ENCODE results near the gene LHPP. TPM values are rescaled to one million over a fixed set of nuclear protein-coding genes. Genes with fewer than 3 reads are reported as not detected.

The LHPP gene
- total and polyA plus RNA-seq, 2 experiments from 2014 or later, result 27.4 to 40.2 TPM

DNA sequence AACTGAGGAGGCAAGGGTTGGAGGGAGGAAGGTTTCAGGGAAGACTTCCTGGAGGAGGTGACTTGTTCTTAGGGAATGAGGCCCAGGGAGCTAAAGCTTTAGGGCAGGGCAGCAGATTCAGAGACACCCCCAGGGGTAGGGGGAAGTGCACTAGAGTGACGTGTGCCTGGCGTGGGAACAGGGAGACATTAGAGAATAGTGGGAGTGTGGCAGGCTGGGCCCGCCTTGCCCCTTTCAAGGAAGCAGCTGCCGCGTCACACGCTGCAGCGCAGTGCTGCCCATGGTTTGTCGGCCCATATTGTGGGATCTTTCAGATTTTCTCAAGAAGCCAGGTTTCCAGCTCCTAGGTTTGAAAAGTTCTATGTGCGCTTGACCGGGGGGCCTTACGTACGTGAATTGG is 139.4 kb downstream of the LHPP start:
- Histone ChIP-seq H2AFZ (no peak overlapping the region), H3F3A (replicated peaks; ENCODE audit: low read depth) (no peaks in the 10 kb centered on the region)

DNA sequence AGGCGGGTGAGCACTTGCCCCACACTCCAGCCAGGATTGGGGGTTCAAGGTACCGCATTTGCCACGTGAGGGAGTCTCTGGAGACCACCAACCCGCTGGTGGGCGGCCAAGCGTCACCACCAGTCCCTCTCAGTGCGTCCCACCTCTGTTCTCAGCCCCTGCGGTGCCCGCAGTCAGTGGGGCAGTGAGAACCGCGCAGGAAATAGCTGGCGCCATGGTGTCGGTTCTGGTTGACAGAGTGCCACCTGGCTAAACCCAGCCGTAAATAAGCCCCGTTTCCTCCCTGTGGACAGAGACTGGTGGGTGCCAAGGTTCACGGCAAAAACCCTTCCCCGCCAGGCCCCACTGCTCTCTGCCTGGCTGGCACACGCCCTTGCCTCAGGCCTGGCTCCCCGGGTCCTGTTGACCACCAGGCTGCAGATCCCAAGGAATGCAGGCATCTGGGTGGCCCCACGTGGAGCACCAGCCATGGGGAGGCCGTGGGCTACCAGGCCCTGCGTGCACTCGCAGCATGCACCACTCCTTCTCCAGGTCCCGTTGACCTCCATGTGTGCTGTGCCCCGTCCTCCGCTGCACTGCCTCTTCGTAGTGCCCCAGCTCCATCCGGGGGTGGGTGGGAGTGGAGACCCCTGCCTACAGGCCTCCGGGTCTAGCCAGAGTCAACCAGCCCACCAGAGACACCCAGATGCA is 140.0 kb downstream of the LHPP start:
- Histone ChIP-seq H3K27me3 (ENCODE audit: insufficient read depth) (no peaks in the 10 kb centered on the region), H3K4me1 (ENCODE audit: insufficient read depth) (no peaks in the 10 kb centered on the region), H3F3A (replicated peaks; ENCODE audit: low read depth) (no peaks in the 10 kb centered on the region), H3K4me3 (no peak overlapping the region), H3K4me2 (no peak overlapping the region), H2AFZ (no peak overlapping the region), H4K20me1 (replicated peaks; ENCODE audit: insufficient read depth) (no peaks in the 10 kb centered on the region; the same call in 1 of the 2 replicates), H3K36me3 (ENCODE audit: insufficient read depth) (no peaks in the 10 kb centered on the region), H3K27ac (ENCODE audit: low read depth) (no peak overlapping the region), H3K9me2 (ENCODE audit: insufficient read depth) (no peaks in the 10 kb centered on the region), H3K79me2 (replicated peaks; ENCODE audit: insufficient read depth) (no peaks in the 10 kb centered on the region)
- Mint-ChIP-seq H3K9me3 (no peaks in the 10 kb centered on the region), H3K4me3 (no peak overlapping the region), H3K4me1 (no peaks in the 10 kb centered on the region), H3K36me3 (ENCODE audit: low read depth) (no peaks in the 10 kb centered on the region), H3K27ac (no peak overlapping the region), H3K27me3 (ENCODE audit: insufficient read depth, low read depth, poor library complexity) (peaks cover 9% of the 10 kb centered on the region)
- TF ChIP-seq CREB1 (CRISPR knock-in tag; IDR thresholded peaks at IDR 0.05; ENCODE audit: low read depth), result no peak
- TF ChIP-seq, protein P1, sequence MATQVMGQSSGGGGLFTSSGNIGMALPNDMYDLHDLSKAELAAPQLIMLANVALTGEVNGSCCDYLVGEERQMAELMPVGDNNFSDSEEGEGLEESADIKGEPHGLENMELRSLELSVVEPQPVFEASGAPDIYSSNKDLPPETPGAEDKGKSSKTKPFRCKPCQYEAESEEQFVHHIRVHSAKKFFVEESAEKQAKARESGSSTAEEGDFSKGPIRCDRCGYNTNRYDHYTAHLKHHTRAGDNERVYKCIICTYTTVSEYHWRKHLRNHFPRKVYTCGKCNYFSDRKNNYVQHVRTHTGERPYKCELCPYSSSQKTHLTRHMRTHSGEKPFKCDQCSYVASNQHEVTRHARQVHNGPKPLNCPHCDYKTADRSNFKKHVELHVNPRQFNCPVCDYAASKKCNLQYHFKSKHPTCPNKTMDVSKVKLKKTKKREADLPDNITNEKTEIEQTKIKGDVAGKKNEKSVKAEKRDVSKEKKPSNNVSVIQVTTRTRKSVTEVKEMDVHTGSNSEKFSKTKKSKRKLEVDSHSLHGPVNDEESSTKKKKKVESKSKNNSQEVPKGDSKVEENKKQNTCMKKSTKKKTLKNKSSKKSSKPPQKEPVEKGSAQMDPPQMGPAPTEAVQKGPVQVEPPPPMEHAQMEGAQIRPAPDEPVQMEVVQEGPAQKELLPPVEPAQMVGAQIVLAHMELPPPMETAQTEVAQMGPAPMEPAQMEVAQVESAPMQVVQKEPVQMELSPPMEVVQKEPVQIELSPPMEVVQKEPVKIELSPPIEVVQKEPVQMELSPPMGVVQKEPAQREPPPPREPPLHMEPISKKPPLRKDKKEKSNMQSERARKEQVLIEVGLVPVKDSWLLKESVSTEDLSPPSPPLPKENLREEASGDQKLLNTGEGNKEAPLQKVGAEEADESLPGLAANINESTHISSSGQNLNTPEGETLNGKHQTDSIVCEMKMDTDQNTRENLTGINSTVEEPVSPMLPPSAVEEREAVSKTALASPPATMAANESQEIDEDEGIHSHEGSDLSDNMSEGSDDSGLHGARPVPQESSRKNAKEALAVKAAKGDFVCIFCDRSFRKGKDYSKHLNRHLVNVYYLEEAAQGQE (IDR thresholded peaks at IDR 0.05; ENCODE audit: unreplicated experiment), result no peak
- DNase-seq (ENCODE audit: low spot score) (no peak), ATAC-seq (no peak)

More for the DNA sequence above, 139.4 kb downstream of the LHPP start:
- Mint-ChIP-seq H3K9me3 (no peaks in the 10 kb centered on the region), H3K4me1 (no peaks in the 10 kb centered on the region), H3K27ac (0 out of 2 replicates have a peak overlapping the region, but pooled peaks have one; percentile 11), H3K36me3 (ENCODE audit: low read depth) (no peaks in the 10 kb centered on the region), H3K27me3 (ENCODE audit: insufficient read depth, low read depth, poor library complexity) (peaks cover 9% of the 10 kb centered on the region), H3K4me3 (no peak overlapping the region)
- Histone ChIP-seq H3K9me2 (ENCODE audit: insufficient read depth) (no peaks in the 10 kb centered on the region), H3K79me2 (replicated peaks; ENCODE audit: insufficient read depth) (no peaks in the 10 kb centered on the region), H3K4me3 (no peak overlapping the region), H3K4me1 (ENCODE audit: insufficient read depth) (no peaks in the 10 kb centered on the region), H3K27ac (ENCODE audit: low read depth) (no peak overlapping the region), H3K4me2 (no peak overlapping the region), H3K36me3 (ENCODE audit: insufficient read depth) (no peaks in the 10 kb centered on the region), H4K20me1 (replicated peaks; ENCODE audit: insufficient read depth) (no peaks in the 10 kb centered on the region; the same call in 1 of the 2 replicates), H3K27me3 (ENCODE audit: insufficient read depth) (no peaks in the 10 kb centered on the region)
- TF ChIP-seq STAT1 (IDR thresholded peaks at IDR 0.05; ENCODE audit: unreplicated experiment), result no peak
- ATAC-seq, result no peak
- DNase-seq (ENCODE audit: low spot score), result no peak

DNA sequence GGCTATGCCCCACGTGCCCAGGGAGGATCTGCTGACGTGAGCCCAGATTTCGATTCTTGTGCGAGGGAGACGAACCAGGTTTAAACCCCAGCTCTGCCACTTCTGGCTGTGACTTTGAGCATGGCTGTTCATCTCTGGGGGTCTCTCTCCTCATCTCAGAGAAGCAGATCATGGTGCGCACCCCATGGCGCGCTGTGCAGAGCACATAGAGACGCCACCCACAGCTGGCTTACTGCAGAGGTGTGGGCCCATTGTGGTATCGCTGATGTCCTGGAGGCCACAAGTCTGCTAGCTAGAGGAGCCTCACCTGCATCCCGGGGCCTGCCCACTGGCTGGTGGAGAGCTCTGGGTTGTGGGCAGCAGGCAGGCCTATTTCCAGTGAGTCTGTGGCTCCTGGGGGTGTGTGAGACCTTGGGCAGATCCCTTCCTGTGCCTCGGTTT is 140.5 kb downstream of the LHPP start:
- H3K4me3 Mint-ChIP-seq, result no peak overlapping the region
- H3K27ac Mint-ChIP-seq, result no peak overlapping the region
- Histone ChIP-seq H3K27me3 (ENCODE audit: insufficient read depth) (no peaks in the 10 kb centered on the region), H3K4me2 (no peak overlapping the region), H3K27ac (ENCODE audit: low read depth) (no peak overlapping the region), H2AFZ (no peak overlapping the region), H3K4me1 (ENCODE audit: insufficient read depth) (no peaks in the 10 kb centered on the region), H4K20me1 (replicated peaks; ENCODE audit: insufficient read depth) (no peaks in the 10 kb centered on the region; the same call in 1 of the 2 replicates), H3K36me3 (ENCODE audit: insufficient read depth) (no peaks in the 10 kb centered on the region), H3F3A (replicated peaks; ENCODE audit: low read depth) (no peaks in the 10 kb centered on the region), H3K4me3 (no peak overlapping the region), H3K79me2 (replicated peaks; ENCODE audit: insufficient read depth) (no peaks in the 10 kb centered on the region), H3K9me2 (ENCODE audit: insufficient read depth) (no peaks in the 10 kb centered on the region)
- H3K4me1 Mint-ChIP-seq, result 0 out of 3 replicates have a peak, but pooled peaks cover 3% of the 10 kb centered on the region
- H3K9me3 Mint-ChIP-seq, result no peaks in the 10 kb centered on the region
- H3K27me3 Mint-ChIP-seq (ENCODE audit: insufficient read depth, low read depth, poor library complexity), result peaks cover 9% of the 10 kb centered on the region
- no peaks in the 10 kb centered on the region for H3K36me3 Mint-ChIP-seq (ENCODE audit: low read depth)
- no peak for DNase-seq (ENCODE audit: low spot score)
- no peak for ATAC-seq
- TF ChIP-seq, protein P1 (IDR thresholded peaks at IDR 0.05; ENCODE audit: unreplicated experiment), result no peak

Measured in GM23338 (cell line).